DMS53 (cell line): Measurements from ENCODE around the gene PEF1.

ENCODE experiments used
- DNase-seq: peaks from one replicate; lab custom pipeline; 2025; lab: John Stamatoyannopoulos, UW

Gene PEF1

GRCh38 chr1:31671147-31671546 is 26.5 kb upstream of the PEF1 start:
- no peak for DNase-seq

GRCh38 chr1:31670593-31670964 is 25.9 kb upstream of the PEF1 start:
- peak; percentile 50 for DNase-seq

DNA sequence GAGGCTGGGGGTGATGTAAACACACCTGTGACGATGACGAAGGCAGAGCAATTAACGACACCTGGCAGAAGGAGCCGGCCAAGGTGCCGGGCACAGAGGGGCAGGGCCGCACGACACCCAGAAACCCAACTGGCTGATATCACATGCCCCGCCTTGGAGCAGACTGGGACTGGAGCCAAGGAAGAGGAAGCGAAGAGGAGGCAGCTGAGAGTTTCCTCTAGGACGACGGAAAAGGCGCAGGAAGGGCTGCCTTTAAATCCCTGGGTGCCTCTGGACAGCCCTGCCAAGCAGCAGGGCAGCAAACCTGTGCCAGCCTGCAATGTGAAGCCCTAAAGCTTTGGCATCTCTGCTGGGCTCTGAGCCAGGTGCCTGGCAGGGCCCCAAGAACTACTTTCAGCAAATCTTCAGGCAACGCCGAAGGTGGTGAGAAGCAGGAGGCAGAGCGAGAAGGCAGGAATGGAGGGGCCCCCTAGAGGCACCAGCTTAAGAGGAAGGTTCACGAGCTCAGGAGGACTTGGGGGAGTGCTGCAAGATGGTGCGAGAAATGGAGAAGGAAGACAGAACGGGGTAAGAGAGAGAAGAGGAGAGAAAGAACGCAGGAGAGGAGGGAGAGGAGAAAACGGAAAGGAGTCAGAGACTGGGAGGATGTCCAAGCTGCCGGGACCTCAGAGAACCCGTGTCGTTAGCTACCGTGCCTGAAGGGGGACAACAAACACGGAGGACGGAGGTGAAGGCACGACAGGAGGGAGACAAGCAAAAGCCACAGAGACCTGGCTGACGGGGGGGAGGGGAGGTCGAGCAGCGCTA is 25.3 kb upstream of the PEF1 start:
- DNase-seq = peak; percentile 98

GRCh38 chr1:31669433-31669785 is 24.7 kb upstream of the PEF1 start:
- DNase-seq = no peak

GRCh38 chr1:31668303-31668883 is 23.7 kb upstream of the PEF1 start:
- DNase-seq = peak; percentile 37

- no peak for DNase-seq
These were observed 22.5 kb upstream of the PEF1 start for GRCh38 chr1:31667065-31667785.

DNA sequence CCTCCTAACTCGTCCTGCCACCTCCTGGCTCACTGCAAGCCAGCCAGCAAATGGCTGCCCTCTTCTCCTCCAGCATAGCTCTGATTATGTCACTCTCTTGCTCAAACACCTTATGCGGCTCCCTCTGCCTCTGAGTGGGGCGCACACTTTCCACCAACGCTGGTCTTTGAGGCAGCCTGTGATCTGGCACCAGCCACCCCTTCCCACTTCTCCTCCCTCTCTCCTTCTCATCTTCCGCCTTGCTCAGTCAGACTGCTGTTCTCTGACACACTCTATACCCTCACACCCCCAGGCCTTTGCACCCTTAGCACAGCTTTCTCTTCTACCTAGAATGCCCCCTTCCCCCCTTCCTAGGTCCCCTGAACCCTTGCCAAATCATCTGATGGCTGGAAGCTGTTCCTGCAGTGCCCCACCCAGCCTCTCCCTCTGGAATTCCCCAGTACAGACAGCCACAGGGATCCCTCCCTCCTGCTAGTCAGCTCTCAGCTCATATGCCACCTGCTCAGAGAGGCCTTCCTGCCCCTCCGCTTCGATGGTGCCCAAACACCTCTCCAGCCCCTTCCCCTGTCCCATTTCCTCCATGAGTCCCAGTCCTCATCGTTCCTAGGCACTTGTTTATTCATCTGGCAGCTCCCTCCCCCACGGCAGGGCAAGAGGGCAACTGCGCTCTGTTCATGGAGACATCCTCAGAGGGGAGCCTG is 21.7 kb upstream of the PEF1 start:
- DNase-seq = peak; percentile 81

GRCh38 chr1:31665234-31665878 is 20.7 kb upstream of the PEF1 start:
- no peak for DNase-seq

- no peak for DNase-seq
These were observed 19.9 kb upstream of the PEF1 start for GRCh38 chr1:31664528-31664927.

- DNase-seq = peak; percentile 72
These were observed 19.2 kb upstream of the PEF1 start for GRCh38 chr1:31663622-31664452.

- DNase-seq = no peak
These were observed 17.8 kb upstream of the PEF1 start for GRCh38 chr1:31662463-31662862.

GRCh38 chr1:31661856-31662255 is 17.2 kb upstream of the PEF1 start:
- DNase-seq = no peak

- no peak for DNase-seq
These were observed 16.3 kb upstream of the PEF1 start for GRCh38 chr1:31660871-31661455.

GRCh38 chr1:31659889-31660288 is 15.2 kb upstream of the PEF1 start:
- DNase-seq = no peak

- no peak for DNase-seq
These were observed 14.0 kb upstream of the PEF1 start for GRCh38 chr1:31658721-31659120.

DNA sequence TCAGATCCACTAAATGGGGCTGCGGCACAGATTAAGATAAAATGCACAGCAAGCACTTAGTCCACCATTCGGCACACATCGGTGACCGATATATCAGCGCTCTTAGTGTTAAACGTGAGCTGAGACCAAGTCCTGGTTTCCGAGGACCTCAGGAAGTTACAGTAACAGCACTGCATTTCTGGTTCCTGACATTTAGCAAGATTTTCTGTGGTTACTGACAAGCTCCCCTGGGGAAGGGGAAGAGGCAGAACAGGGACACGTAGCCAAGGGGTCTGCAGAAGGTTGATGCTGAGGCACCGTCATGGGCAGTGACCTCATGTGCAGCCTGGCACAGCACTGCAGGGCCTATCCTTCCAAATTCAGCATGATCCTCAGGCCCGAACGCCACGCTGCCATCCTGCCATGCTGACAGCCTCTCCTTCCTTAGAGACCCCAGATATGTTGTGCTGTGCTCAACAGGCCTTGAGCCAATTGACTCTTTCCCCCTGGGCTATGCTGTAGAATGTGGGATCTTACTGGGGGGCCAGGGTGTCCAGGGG is 13.4 kb upstream of the PEF1 start:
- DNase-seq = no peak

DNA sequence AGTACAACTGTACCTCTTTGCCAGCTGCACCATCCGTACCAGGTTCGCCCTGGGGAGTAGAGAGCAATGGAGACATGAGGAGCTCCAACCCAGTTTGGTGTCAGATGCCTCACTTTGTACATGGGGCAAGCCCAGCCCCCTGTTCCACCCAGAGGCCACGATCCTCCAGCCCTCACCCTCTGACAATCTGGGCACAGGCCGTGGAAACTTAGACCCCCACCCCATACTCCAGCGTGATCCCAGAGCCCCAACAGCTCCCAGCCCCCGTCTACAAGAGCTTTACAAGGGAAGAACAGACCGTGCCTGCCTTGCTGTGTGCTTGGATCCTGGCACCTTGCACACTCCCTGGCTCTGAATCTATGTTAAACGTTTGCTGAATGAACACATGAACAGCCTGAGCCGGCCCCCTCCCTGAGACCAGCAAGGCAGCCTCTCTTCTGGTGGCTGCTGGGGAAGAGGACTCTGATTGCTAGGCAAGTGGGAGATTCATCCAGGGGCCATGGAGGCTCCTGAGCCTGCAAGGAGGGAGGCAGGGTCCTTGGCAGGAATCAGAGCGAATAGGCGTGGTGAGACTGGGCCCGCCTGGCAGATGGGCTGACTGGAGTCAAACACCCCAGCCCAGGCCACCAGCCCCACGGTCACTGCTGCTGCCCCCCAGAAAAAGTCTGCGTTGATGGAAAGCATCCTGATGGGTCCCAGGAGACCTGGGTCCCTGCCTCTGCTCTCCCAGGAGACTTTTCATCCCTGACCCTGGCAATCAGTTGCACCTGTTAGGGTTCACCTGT is 12.5 kb upstream of the PEF1 start:
- no peak for DNase-seq

DNA sequence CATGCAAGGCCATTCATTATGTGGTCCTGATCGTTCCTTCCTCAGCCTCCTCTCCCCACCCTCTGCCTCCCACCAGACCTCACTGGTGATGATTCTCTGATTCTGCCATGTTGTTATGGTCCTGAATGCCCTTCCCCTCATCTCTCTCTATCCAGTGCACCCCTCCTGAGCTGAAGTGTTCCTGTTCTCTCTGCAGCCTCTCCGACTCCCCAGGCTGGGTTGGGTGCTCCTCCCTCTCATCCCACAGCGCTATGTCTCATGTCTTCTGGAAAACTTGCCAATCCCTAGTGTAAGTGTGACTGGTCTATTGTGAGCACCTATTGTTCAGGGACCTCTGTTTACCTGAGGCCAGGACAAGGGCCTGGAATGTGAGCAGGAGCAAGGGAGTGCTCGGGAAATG is 11.1 kb upstream of the PEF1 start:
- no peak for DNase-seq

- DNase-seq = no peak
These were observed 10.4 kb upstream of the PEF1 start for GRCh38 chr1:31655104-31655503.

- DNase-seq = no peak
These were observed 9.7 kb upstream of the PEF1 start for GRCh38 chr1:31654474-31654776.
